Right kidney (tissue), 9 donors: ENCODE data around the gene CHRNB1.

Experiments
- DNase-seq: peaks from one replicate; pipeline ENCODE4 v3.0.0-alpha.2; 2016
- long read RNA-seq, 8 donors: transcript quantifications; one replicate each; lab custom pipeline, GENCODE V29; 2026

CHRNB1 gene, protein sequence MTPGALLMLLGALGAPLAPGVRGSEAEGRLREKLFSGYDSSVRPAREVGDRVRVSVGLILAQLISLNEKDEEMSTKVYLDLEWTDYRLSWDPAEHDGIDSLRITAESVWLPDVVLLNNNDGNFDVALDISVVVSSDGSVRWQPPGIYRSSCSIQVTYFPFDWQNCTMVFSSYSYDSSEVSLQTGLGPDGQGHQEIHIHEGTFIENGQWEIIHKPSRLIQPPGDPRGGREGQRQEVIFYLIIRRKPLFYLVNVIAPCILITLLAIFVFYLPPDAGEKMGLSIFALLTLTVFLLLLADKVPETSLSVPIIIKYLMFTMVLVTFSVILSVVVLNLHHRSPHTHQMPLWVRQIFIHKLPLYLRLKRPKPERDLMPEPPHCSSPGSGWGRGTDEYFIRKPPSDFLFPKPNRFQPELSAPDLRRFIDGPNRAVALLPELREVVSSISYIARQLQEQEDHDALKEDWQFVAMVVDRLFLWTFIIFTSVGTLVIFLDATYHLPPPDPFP
- long read RNA-seq, donor 1: 0 reads
- long read RNA-seq, donor 2, partial matches to known transcripts: 0 of 1 reads
- long read RNA-seq, donor 2, other reads (novel, unspliced or antisense): 0 of 1 reads
- long read RNA-seq, donor 3, partial matches to known transcripts: 0 of 2 reads
- long read RNA-seq, donor 3, other reads (novel, unspliced or antisense): 0 of 2 reads
- long read RNA-seq, donor 4, partial matches to known transcripts: 0 of 4 reads
- long read RNA-seq, donor 4, other reads (novel, unspliced or antisense): 0 of 4 reads
- long read RNA-seq, donor 5, transcript CHRNB1-207 (2 exons, 1,095 nt): major isoform, 5 of 7 reads
- long read RNA-seq, donor 5, partial matches to known transcripts: 0 of 7 reads
- long read RNA-seq, donor 5, other reads (novel, unspliced or antisense): 0 of 7 reads
- long read RNA-seq, donor 6, partial matches to known transcripts: 0 of 2 reads
- long read RNA-seq, donor 6, other reads (novel, unspliced or antisense): 0 of 2 reads
- long read RNA-seq, donor 7: 0 reads
- long read RNA-seq, donor 8: 0 reads

DNA sequence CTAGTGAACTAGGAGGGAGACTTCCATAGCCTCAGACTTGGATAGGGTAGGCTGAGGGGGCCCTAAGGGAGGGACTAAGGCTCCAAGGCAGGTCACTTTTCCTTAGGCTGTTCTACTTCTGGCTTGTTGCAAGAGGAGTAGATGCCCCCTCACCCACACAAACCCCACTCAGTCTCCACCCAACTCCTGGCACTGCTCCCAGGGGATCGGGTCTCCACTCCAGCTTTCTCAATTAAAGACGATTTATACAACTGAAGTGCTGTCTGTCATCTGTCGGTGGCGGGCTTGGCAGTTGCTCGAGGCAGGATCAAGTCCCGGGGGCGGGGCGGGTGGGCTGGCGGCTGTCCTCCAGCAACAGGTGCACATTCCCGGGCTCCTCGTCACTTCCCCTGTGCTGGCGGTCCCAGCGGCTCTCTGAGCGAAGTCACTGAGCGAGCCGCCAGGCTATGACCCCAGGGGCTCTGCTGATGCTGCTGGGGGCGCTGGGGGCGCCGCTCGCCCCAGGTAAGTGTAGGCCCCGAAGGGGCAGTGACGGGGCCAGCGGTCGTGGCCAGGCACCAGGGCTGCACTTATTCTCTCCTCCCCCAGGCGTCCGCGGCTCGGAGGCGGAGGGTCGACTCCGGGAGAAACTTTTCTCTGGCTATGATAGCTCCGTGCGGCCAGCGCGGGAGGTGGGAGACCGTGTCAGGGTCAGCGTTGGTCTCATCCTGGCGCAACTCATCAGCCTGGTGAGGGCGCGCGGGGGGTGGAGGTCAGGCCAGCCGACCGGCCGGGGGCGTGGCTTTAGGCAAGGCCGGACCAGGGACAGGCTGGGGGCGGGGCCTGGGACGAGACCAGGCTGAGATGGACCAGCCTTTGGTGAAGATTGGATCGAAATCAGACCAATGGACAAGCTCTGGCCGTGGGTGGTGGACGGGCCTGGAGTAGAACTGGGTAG, at the start of gene CHRNB1:
CHRNB1 (plus strand) TSS at position 380 of the 937 bp plus-strand sequence; CDS start at position 447, 67 bp downstream.
- DNase-seq: peak; percentile 77

DNA sequence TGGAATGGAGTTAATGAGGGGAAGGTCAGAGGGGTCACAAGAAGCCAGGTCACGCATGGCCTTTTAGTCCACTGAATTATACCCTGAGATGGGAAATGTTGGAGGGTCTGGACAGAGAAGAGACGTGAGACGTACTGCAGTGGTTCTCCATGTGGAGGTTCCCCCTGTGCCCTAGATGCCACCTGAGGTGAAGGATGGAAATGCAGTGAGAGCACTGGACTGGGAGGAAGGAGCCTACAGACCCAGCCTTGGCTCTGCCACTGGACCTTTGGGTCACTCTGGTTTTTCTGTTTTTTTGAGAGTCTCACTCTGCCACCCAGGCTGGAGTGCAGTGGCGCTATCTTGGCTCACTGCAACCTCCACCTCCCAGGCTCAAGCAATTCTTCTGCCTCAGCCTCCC, 48.7 kb upstream of the CHRNB1 start:
- no peak for DNase-seq

DNA sequence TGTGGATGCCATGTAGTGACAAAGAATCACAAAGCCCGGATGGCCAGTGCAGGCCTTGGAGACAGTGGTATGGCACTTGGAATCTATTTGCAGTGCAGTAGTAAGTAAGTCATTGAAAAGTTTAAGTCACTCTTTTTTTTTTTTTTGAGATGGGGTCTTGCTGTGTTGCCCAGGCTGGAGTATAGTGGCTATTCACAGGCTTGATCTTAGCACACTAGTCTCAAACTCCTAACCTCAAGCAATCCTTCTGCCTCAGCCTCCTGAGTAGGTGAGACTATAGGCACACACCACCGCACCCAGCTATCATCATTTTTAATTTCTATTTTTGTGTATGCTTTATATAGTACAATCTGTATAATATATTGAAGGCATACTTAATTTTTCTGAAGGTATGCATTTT, 46.2 kb upstream of the CHRNB1 start:
- DNase-seq: no peak

DNA sequence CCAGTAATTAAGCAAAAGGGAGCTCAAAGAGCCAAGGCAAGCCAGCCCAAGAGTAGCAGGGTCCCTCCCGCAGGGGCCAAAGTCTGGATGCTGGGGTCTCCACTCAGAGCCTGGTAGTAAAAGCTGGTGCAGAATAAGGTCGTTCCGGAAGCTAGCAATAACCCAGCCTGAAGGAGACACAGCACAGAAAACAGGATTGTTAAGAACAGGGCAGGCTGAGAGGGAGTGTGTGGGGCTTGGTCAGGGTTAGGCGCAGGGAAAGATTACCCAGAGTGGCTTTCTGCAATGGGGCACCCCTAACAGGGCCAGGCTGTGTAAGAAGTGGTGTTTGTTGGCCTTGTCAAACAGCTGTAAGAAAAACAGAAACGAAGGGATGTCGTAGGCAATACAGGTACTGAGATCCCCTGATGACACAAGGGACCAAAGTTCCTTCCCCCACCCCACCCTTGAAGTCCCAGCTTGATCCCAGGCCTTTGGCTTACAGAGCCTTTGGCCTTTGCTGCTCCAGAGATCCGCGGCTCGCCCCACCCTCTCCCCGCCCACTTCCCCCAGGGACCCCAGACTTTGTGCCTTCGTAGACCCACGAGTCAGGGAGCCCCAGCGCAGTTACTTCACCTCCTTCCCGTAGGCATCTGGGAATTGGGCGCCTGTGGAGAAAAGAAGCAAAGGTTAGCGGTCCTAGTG, 41.7 kb upstream of the CHRNB1 start:
- peak; percentile 35 for DNase-seq

DNA sequence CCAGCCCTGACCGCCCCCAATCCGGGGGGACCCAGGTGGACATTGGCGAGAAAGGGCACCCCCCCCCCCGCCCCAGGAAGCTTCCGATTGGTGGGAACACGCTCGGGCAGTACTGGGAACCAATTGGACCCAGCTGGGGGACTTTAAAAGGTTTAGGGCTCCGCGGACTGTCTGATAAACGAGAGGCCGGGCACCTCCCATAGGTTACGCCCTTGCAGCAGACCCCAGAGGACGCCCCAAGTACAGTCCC, 41.2 kb upstream of the CHRNB1 start:
- DNase-seq: no peak

DNA sequence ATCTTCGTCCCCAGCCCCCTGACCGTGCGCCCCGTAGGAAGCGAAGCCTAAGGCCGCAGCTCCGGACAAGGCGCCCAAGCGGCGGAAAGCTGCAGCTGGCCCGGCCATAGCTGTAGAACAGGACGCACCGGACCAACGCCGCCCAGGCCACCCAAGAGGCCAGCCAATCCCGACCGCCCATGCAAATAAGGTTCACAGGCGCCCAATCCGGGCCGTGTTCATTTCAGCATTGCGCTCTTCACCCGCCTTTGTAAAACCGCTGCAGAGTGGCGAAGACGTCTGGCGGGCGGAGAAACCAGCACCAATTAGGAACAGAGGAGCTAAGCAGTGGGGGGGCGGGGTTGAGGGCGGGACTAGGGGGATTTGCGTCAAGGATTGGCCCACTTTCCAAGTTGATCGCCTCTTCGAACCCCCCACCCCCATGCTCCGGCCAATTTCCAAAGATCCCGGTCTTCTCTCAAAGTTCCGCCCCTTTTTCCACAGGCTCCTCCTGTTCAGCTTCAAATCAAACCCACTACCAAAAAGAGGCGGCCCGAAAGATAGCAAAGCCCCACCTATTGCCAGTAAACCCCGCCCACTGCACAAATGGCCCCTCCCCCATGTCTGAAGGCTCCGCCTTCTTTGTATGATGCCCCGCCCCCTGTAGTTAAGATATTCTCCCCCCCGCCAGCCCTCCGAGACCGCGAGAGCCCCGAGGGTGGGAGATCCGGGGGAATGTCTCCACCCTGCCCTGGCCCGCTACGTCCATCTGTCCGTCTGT, 40.7 kb upstream of the CHRNB1 start, which contains the start of gene TMEM256:
TMEM256 (minus strand) TSS at position 121 of the 760 bp plus-strand sequence; CDS start at position 108, 13 bp downstream.
- peak; percentile 93 for DNase-seq

DNA sequence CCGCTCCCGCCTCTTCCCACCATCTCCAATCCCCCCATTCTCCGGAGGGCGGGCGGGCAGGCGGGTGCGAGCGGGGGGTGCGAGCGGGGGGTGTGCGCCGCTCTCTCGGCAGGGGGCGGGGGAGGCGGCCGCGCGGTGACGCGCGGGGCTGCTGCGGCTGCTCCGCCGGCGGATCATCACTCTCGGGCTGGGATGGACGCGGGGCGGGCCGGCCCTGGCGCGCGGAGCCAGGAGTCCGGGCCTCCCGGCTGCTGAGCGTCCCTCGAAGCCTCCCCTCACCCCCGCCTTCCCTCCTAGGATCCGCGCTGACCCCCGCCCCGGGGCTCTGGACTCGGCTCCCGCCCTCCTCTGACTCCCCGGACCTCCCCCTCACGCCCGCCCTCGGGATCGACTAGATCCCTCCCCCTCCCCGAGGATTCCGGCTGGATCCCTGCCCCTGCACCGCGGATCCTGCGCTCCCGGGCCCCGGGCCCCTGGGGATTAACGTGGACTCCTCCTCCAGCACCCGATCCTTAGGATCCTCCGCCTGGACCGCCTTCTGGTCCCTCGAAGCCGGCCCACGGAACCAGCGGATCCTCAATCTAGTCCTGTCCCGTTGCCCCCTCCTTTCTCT, 40.0 kb upstream of the CHRNB1 start:
- peak; percentile 55 for DNase-seq

DNA sequence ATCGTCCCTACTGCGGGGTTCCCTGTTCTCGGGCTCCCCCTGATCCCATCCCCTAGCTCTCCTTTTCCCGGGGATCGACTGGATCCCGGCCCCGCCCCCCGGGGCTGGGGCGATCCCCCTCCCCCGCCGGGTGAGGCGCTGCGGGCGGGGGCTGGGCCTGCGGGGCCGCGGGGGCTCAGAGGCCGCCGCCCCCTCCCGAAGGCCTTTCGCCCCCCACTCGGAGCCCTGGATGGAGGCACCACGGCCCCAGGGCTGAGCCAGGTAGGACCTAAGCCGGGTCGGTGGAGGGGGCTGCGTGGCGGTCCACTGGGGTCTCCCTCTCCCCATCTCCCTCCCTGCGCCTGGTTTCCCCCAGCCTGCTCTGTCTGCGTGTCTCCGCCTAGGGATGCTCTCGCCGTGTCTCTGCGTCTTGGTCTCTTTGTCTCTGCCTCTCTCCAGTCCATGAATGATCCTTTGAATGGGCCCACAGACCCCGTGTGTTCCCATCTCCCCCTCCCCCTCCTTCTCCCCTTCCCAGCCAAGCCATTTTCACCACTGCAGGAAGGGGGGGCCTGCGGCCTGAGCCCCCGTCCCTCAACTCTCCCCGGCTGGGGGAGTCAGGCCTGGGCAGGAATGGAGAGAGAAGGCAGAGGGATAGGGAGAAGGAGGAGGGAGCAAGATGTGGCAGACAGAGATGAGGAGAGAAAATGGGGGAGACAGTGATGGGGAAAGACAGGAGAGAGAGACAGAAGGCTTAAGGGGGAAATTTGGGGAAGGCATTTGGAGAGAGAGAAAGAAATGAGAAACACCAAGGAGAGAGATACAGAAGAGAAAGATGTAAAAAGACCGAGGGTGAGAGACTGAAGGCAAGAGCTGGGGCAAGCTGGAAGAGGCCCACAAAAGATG, 39.3 kb upstream of the CHRNB1 start:
- DNase-seq: peak; percentile 41

DNA sequence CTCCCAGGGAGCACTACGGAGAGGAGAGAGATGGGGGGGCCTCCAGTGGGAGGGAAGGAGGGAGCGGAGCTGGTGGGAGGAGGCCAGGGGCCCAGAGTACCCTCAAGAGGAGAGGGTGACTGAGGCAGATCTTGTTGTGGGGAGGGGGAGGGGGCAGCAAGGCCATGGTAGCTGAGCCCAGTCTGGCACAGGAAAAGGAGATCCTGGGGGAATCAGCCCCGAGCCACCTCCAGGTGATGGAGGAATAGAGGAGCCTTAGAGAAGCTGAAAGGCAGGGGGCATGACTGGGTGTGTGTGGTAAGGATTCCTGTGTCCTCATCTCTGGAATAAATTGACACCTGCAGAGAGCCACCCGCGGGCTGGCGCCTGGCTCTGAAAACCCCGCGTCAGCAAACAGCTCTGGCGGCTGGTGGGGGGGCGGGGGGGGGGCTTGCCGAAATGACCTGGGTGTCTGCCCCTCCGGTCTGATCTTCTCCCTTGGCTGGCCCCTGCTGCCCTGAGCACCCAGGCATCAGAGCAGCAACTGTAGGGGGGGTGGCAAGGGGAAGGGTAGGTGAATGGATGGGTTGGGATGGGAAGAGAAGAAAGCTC, 38.5 kb upstream of the CHRNB1 start:
- DNase-seq: peak; percentile 31

DNA sequence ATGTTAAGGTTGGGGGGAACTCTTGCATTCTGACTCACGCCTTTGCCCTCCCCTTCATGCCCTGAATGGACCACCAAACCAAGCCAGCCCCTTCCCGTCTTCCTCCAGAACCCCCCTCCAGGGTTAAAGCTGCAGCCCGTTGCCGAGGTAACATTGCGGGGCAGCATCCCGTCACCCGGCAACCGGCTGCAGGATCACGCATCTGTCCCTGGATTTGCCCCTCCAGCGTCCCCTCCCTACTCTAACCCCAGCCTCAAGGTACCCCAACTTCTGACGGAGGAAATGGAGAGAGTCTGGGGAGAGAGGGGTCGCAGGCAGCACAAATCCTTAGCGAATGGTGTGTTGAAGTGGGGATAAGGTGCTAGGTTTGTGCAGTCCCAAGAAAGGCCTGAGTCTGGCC, 37.8 kb upstream of the CHRNB1 start:
- DNase-seq: no peak

DNA sequence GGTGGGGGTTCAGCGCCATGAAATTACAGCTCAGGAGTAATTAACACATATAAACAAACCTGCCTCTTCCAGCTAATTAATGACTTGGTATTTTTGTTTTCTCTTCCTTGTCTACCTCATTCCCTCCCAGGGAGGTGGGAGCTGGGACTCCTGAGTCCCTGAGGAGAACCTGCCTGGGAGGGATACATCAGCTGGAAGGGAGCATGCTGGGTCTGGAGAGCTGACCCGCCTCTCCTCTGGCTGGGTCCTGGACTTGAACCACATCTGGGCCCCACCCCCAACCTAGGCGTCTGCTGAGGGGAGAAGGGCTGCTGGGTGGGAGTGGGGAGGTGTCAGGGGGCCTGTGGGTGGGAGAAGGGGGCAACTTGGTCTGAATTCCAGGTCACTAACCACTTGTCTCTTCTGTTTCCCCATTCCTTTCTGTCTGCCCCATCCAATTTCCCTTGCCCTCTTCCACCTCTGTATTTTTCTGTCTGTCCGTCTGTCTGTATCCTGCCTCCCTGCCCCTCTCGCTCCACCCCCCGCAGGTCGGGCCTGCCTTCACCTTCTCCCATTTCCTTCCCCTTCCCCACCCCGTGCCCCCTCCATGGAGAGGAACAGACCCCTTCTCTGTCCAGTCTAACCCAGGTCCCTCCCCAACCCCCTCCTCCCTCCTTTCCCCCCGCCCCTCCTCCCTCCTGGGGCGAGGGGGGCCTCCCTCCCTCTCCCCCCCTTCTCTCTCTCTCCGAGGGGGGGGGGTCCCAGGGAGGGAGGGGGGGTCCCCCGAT, 37.2 kb upstream of the CHRNB1 start, which contains the start of gene NLGN2:
NLGN2 (plus strand) TSS at position 361 of the 767 bp plus-strand sequence. CDS start 411 bp downstream, outside the sequence.
- no peak for DNase-seq

DNA sequence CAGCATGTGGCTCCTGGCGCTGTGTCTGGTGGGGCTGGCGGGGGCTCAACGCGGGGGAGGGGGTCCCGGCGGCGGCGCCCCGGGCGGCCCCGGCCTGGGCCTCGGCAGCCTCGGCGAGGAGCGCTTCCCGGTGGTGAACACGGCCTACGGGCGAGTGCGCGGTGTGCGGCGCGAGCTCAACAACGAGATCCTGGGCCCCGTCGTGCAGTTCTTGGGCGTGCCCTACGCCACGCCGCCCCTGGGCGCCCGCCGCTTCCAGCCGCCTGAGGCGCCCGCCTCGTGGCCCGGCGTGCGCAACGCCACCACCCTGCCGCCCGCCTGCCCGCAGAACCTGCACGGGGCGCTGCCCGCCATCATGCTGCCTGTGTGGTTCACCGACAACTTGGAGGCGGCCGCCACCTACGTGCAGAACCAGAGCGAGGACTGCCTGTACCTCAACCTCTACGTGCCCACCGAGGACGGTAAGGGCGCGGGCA, 36.6 kb upstream of the CHRNB1 start:
- no peak for DNase-seq

DNA sequence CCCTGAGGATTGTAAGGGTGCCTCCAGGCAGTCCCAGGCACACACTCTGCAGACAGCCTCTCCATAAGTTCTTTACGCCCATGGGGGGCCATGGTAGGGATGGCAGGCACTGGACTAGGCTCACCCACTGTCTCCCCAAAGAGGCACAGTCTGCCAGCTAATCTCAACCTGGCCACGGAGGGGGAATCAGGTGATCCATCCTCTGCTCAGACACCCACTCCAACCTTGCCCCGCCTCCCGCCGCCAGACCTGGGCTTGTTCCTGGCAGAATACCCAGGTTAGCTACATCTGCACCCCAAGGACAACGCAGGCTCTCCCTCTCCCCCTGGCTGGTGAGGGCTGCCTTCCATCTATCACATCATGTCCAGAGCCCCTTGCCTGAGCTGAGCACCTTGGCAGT, 36.0 kb upstream of the CHRNB1 start:
- no peak for DNase-seq

DNA sequence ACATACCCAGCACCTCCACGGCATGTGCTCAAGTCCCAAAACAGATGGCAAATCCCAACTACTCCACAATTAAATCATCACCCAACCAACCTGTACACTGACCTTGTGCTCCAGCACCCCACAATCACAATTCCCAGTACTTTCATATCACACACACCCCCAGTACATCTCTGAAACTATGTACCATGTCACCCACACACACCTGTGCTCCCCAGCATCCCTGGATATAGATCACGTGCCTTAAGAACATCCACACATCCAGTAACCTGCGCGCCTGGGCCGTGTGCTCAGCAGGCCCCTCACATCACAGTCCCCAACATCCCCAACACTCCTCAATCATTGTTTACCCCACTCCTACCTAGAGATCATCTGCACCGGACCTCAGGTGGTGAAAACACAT, 35.1 kb upstream of the CHRNB1 start:
- DNase-seq: no peak

DNA sequence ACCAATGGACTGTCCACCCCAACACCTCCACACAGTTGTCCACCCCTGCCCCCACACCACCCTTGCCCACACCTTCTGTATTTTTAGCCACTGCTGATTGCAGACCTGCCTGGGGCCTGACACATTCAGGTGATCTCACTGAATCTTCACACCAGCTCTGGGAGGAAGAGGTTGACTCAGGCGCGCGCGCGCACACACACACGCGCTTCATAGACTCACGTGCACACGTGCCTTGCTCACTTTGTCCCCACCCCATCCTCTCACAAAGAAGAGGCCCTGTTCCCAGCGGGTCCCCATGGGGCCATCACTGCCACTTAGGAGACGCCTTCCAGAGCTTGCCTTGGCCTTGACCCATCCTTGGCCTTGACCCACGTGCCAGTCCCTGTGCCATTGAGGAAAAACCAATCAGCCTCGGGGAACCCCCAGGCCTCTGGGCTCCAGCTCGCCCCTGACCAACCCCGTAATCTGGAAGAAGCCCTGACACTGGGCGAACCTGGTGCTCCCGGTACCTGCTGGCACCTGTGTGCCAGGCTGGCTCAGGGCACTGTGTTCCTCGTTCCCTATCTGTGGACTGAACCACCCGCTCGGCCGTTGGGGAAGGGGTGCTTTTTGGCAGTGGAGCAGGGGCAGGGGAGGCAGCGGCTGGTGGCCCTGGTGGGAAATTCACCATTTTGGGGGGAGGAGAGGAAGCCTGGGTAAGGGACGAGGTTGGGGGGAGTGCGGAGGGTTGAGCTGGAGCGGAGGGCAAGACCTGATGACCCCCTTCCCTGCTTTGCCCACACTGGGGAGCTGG, 34.0 kb upstream of the CHRNB1 start:
- DNase-seq: no peak

DNA sequence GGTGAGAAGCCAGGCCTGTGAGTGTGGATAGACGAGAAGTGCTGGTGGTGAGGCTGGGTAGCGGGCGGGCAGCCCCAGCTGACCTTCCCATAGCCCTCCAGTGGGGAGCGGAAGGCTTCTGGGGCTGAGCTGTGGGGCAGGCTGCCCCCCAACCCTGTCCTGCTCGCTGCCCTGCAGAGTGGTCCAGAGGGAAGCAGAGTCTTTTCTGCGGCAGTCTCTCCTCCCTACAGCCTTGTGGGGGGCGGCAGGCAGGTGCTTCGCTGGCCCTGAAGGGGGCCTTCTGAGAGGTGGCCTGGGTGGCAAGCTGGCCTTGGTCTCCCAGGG, 33.5 kb upstream of the CHRNB1 start:
- no peak for DNase-seq
